ENCODE results near the gene SP4.

- TF ChIP-seq POLR2A (IDR thresholded peaks at IDR 0.05): no peak
- no peak for TF ChIP-seq CTCF (IDR thresholded peaks at IDR 0.05)
Measured at GRCh38 chr7:21393937-21394336, 33.9 kb upstream of the SP4 start.

All from Peyer's patch (tissue), 4 donors.